Left lung (tissue), 10 donors: ENCODE data around the gene PSEN1. TPM values are rescaled to one million over a fixed set of nuclear protein-coding genes. Genes with fewer than 3 reads are reported as not detected.
"Not testable (repeated sequence)": the region's sequence is repeated elsewhere in the genome, so short reads cannot be mapped to it uniquely, and the experiment has no call there.

Source experiments
- ATAC-seq: fragments of 200-7000 bp; cut with Tn5 transposase; one replicate; pipeline ENCODE4 v1.9.1; 2020; ENCODE audit warnings: moderate library complexity
- DNase-seq, 4 donors: peaks; one replicate each; pipeline ENCODE4 v3.0.0-alpha.2; 2013 to 2020
- H3K27ac ChIP-seq, 2 donors: fragments of 200-600 bp; sonication (generic) in 1 of 2; one replicate each; pipeline versions ENCODE4 v1.5.0 to v1.8.0; 2020 to 2021
- H3K27me3 ChIP-seq, 2 donors: fragments of 200-600 bp; sonication (generic) in 1 of 2; one replicate each; pipeline versions ENCODE4 v1.5.0 to v1.8.0; 2020 to 2021
- H3K36me3 ChIP-seq, 2 donors: fragments of 200-600 bp; sonication (generic) in 1 of 2; one replicate each; pipeline versions ENCODE4 v1.5.0 to v1.8.0; 2020 to 2021
- H3K4me1 ChIP-seq, 2 donors: fragments of 200-600 bp; one replicate each; pipeline ENCODE4 v1.8.0; 2021
- H3K4me3 ChIP-seq, 2 donors: fragments of 200-600 bp; sonication (generic) in 1 of 2; one replicate each; pipeline versions ENCODE4 v1.5.0 to v1.8.0; 2020 to 2021; ENCODE audit warnings: mild to moderate bottlenecking in 1 of 2
- H3K9me3 ChIP-seq, 2 donors: fragments of 200-600 bp; sonication (generic) in 1 of 2; one replicate each; pipeline versions ENCODE4 v1.5.0 to v1.8.0; 2020 to 2021
- intact Hi-C, 2 donors: fragments of 100-400 bp; cut with DNase I; formaldehyde crosslinking; loops; one replicate each; pipeline versions ENCODE4 v1.11.2 to v1.14.2; 2022
- polyA plus RNA-seq, 6 donors: library from polyadenylated mRNA; unstranded; fragments of 120-200 nt; gene quantifications; one replicate each; pipeline ENCODE4 v1.2.1, GENCODE V29; 2013; ENCODE audit not compliant: insufficient read length in 6 of 6
- total RNA-seq, 2 donors: library from RNA; stranded (reverse); fragmentation: NEBNext Ultra II Directional; extraction: Animal tissue kit (Norgen Biotek cat#: 25700); gene quantifications; one replicate each; pipeline ENCODE4 v1.2.1, GENCODE V29; 2021
- TF ChIP-seq, protein P1 (sequence below), 2 donors: fragments of 200-600 bp; sonication (generic) in 1 of 2; IDR thresholded peaks; one replicate each; pipeline versions ENCODE4 v1.5.0 to v1.8.0; 2021; ENCODE audit warnings: antibody characterized with exemption in 2 of 2
- donor health status: DM: no; HTN: yes; CAD: no.
- donor health status: DM: no; HTN: no; CAD: no.

The PSEN1 gene
- total and polyA plus RNA-seq, 8 donors, result 50.1 to 67.8 (median 54.3) TPM

DNA sequence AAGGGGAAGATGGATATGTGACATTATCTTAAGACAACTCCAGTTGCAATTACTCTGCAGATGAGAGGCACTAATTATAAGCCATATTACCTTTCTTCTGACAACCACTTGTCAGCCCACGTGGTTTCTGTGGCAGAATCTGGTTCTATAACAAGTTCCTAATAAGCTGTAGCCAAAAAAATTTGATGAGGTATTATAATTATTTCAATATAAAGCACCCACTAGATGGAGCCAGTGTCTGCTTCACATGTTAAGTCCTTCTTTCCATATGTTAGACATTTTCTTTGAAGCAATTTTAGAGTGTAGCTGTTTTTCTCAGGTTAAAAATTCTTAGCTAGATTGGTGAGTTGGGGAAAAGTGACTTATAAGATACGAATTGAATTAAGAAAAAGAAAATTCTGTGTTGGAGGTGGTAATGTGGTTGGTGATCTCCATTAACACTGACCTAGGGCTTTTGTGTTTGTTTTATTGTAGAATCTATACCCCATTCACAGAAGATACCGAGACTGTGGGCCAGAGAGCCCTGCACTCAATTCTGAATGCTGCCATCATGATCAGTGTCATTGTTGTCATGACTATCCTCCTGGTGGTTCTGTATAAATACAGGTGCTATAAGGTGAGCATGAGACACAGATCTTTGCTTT is 36.9 kb downstream of the PSEN1 start:
- peak; percentile 69 for ATAC-seq
- no peaks in the 10 kb centered on the region for H3K27me3 ChIP-seq
- no peak overlapping the region for H3K4me3 ChIP-seq
- intact Hi-C loops, result loop anchor here in 1 of 2 donors (10.0 kb wide), 1 partner anchor 302 kb away; no protein-coding TSS in a partner anchor
- H3K27ac ChIP-seq, result no peak overlapping the region
- peaks cover 0 to 90% of the 10 kb centered on the region in 2 donors for H3K36me3 ChIP-seq
- TF ChIP-seq, protein P1, sequence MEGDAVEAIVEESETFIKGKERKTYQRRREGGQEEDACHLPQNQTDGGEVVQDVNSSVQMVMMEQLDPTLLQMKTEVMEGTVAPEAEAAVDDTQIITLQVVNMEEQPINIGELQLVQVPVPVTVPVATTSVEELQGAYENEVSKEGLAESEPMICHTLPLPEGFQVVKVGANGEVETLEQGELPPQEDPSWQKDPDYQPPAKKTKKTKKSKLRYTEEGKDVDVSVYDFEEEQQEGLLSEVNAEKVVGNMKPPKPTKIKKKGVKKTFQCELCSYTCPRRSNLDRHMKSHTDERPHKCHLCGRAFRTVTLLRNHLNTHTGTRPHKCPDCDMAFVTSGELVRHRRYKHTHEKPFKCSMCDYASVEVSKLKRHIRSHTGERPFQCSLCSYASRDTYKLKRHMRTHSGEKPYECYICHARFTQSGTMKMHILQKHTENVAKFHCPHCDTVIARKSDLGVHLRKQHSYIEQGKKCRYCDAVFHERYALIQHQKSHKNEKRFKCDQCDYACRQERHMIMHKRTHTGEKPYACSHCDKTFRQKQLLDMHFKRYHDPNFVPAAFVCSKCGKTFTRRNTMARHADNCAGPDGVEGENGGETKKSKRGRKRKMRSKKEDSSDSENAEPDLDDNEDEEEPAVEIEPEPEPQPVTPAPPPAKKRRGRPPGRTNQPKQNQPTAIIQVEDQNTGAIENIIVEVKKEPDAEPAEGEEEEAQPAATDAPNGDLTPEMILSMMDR (IDR thresholded peaks at IDR 0.05), result peak in 1 of 2 donors; percentile 46
- H3K4me1 ChIP-seq, result peaks cover 0 to 16% of the 10 kb centered on the region in 2 donors
- DNase-seq, result peak in 2 of 4 donors; percentile 34 to 66
- H3K9me3 ChIP-seq, result no peaks in the 10 kb centered on the region

DNA sequence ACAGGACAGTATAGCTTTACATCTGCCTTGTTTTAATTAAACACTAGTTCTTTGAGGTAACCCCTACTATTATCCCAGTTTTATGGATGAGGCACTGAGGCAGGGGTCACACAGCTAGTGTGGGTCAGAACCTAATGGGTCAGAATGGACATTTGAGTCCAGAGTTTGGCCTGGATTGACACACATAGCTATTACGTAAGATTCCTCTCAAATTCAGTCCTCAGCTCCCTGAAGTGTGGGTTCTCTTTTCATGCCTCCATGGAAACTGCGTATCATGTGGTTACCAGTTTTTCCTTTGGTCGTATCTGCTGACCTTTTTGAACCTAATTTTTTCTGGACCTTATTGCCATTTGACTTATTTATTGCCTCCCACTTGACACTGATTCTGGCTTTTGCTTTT is 40.4 kb downstream of the PSEN1 start:
- TF ChIP-seq, protein P1 (IDR thresholded peaks at IDR 0.05), result no peak
- Histone ChIP-seq H3K4me3 (no peak overlapping the region), H3K4me1 (peaks cover 5 to 48% of the 10 kb centered on the region in 2 donors), H3K27ac (peak overlapping the region in 1 of 2 donors; percentile 57), H3K27me3 (no peaks in the 10 kb centered on the region), H3K9me3 (no peaks in the 10 kb centered on the region), H3K36me3 (peaks cover 0 to 73% of the 10 kb centered on the region in 2 donors)
- ATAC-seq (peak; percentile 61), DNase-seq (no peak)
- intact Hi-C loops, result loop anchor here in 1 of 2 donors (10.0 kb wide), 1 partner anchor 298 kb away; no protein-coding TSS in a partner anchor

DNA sequence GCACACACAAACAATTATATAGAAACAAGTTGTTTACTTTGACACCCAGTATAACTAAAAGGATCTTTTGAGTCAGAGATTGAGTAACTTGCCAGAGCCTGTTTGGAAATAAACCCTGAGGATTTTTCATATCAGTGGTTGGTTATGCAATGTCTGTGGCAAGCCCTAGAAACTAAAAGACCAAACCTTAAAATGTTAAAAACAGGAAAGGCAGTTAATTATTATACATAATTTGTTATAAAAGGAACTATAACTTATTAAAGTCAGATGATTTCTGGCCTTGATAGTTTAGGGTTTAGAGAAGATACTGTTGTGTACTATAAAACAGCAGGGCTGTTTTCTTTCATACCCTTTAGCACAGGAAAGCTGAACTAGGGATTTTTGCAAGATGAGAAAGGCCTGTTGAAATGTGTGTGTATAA is 44.1 kb downstream of the PSEN1 start:
- Histone ChIP-seq H3K9me3 (no peaks in the 10 kb centered on the region), H3K27ac (peak overlapping the region; percentile 81 to 85), H3K4me3 (no peak overlapping the region), H3K27me3 (no peaks in the 10 kb centered on the region), H3K4me1 (peaks cover 5 to 48% of the 10 kb centered on the region in 2 donors), H3K36me3 (peaks cover 0 to 43% of the 10 kb centered on the region in 2 donors)
- DNase-seq (peak in 2 of 4 donors; percentile 16 to 65), ATAC-seq (peak; percentile 76)
- intact Hi-C loops, result no loop called here
- TF ChIP-seq, protein P1 (IDR thresholded peaks at IDR 0.05), result no peak

DNA sequence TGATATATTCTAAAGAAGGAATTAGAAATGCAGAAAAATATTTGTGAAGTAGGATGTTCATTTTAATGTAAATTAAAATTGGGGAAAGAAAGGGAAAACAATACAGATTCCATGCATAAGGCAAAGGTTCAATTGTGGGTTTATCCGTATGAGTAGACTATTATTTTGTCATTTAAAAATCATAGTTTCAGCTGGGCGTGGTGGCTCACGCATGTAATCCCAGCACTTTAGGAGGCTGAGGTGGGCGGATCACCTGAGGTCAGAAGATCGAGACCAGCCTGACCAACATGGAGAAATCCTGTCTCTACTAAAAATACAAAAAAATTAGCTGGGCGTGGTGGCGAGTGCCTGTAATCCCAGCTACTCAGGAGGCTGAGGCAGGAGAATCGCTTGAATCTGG is 44.7 kb downstream of the PSEN1 start:
- H3K4me3 ChIP-seq, DNase-seq, ATAC-seq, intact Hi-C loops, H3K9me3 ChIP-seq, H3K27me3 ChIP-seq: not testable (repeated sequence)
- peaks cover 0 to 42% of the 10 kb centered on the region in 2 donors for H3K36me3 ChIP-seq
- peak overlapping the region; percentile 81 to 85 for H3K27ac ChIP-seq
- peaks cover 5 to 48% of the 10 kb centered on the region in 2 donors for H3K4me1 ChIP-seq

DNA sequence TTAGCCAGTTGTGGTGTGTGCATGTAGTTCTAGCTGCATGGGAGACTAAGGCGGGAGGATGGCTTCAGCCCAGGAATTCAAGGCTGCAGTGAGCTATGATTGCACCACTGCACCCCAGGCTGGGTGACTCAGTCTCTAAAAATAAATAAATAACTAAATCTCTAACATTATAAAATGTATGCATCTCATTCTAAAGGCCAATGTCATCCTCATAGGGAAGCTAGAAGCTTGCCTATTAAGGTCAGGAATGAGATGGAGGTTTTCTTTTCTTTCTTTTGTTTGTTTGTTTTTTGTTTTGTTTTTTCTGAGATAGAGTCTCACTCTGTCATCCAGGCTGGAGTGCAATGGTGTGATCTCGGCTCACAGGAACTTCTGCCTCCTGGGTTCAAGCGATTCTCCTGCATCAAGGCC is 52.2 kb downstream of the PSEN1 start:
- no peak overlapping the region for H3K27ac ChIP-seq
- no peak for DNase-seq
- intact Hi-C loops, result no loop called here
- H3K9me3 ChIP-seq, result no peaks in the 10 kb centered on the region
- no peak overlapping the region for H3K4me3 ChIP-seq
- peaks cover 0 to 76% of the 10 kb centered on the region in 2 donors for H3K36me3 ChIP-seq
- H3K4me1 ChIP-seq, result no peaks in the 10 kb centered on the region
- no peak for ATAC-seq
- no peaks in the 10 kb centered on the region for H3K27me3 ChIP-seq
- TF ChIP-seq, protein P1 (IDR thresholded peaks at IDR 0.05), result no peak
